Prostate gland (tissue), 2 donors: ENCODE measurements around the gene PLSCR2. TPM values are rescaled to one million over a fixed set of nuclear protein-coding genes. Genes with fewer than 3 reads are reported as not detected.
A peak's percentile ranks its signal among the peaks of the same experiment; 100 is the strongest.

Experiments
- DNase-seq: peaks from one replicate; pipeline ENCODE4 v3.0.0-alpha.2; 2019; ENCODE audit warnings: low spot score
- H3K27ac ChIP-seq, 2 donors: fragments of 200-600 bp; sonication (generic); 2 replicates each; pipeline ENCODE4 v1.5.1; 2017 to 2019
- H3K27me3 ChIP-seq: fragments of 200-600 bp; sonication (generic); replicated peaks from 2 replicates; pipeline ENCODE4 v1.5.1; 2019; ENCODE audit not compliant: insufficient read depth
- H3K36me3 ChIP-seq, 2 donors: fragments of 200-600 bp; sonication (generic); 1 replicate in 1 of 2; 2 replicates in 1 of 2; pipeline versions ENCODE4 v1.5.1 to v1.8.1; 2017 to 2019
- H3K4me1 ChIP-seq: fragments of 200-600 bp; sonication (generic); replicated peaks from 2 replicates; pipeline ENCODE4 v1.5.1; 2019
- H3K4me3 ChIP-seq, 2 donors: fragments of 200-600 bp; sonication (generic); 2 replicates each; pipeline ENCODE4 v1.5.1; 2017 to 2019
- H3K9me3 ChIP-seq: fragments of 200-600 bp; sonication (generic); 2 replicates; pipeline ENCODE4 v1.5.1; 2017
- POLR2A ChIP-seq: fragments of 450-650 bp; IDR thresholded peaks from one replicate; pipeline ENCODE4 v1.6.1; 2016; ENCODE audit warnings: antibody characterized with exemption, mild to moderate bottlenecking
- POLR2AphosphoS5 ChIP-seq: sonication (generic); formaldehyde crosslinking; IDR thresholded peaks from one replicate; pipeline ENCODE4 v1.6.1; 2017; ENCODE audit warnings: antibody characterized with exemption
- whole genome bisulfite sequencing: methylation state at CpG from one replicate; pipeline ENCODE4 v1.1.5; 2018; 5-methylcytosine and 5-hydroxymethylcytosine counted together
- intact Hi-C: fragments of 100-400 bp; cut with DNase I; formaldehyde crosslinking; loops from one replicate; pipeline ENCODE4 v1.14.2; 2022
- total RNA-seq, 2 donors: library from RNA; depleted of rRNA; stranded (reverse); fragments of >200 nt; gene quantifications; one replicate each; pipeline ENCODE4 v1.1.0, GENCODE V29; 2016
- TF ChIP-seq, protein P1 (sequence below), 4 experiments: fragments of 200-600 bp in 2 of 4; fragments of 450-650 bp in 2 of 4; sonication (generic) in 2 of 4; IDR thresholded peaks; 1 replicate in 3 of 4; 2 replicates in 1 of 4; pipeline ENCODE4 v1.5.1; 2016 to 2019; ENCODE audit warnings: antibody characterized with exemption in 4 of 4, mild to moderate bottlenecking in 2 of 4, moderate library complexity in 2 of 4

The PLSCR2 gene
- total RNA-seq, 2 donors from 2014 or later, result 0.51 TPM; not detected in 1

DNA sequence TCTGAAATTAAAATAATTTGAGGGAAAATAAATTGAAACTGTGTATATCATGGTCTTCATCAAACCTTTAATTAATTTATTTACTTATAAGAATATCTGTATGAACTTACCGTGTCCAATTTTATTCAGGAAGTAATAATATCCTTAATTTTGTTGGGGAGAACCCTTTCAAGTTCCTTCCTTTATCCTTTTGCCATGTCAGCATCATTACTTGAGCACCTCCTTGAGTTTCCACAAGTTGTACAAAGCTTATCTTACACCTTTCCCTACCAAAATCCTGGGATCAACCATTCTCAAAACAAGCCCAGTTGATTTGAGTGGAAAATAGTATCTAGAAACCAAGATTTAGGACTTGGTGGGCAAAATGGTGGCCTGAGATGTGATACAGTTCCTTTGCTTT, 37.3 kb downstream of the PLSCR2 start:
- H3K9me3 ChIP-seq, result no peaks in the 10 kb centered on the region
- no peak overlapping the region for H3K4me3 ChIP-seq
- no peaks in the 10 kb centered on the region for H3K27me3 ChIP-seq
- DNase-seq, result no peak
- intact Hi-C loops, result no loop called here
- H3K4me1 ChIP-seq, result no peaks in the 10 kb centered on the region
- WGBS, result 85% methylated on average over 1 of the region's 1 CpG
- TF ChIP-seq POLR2AphosphoS5, result no peak
- TF ChIP-seq POLR2A, result no peak
- TF ChIP-seq, protein P1, sequence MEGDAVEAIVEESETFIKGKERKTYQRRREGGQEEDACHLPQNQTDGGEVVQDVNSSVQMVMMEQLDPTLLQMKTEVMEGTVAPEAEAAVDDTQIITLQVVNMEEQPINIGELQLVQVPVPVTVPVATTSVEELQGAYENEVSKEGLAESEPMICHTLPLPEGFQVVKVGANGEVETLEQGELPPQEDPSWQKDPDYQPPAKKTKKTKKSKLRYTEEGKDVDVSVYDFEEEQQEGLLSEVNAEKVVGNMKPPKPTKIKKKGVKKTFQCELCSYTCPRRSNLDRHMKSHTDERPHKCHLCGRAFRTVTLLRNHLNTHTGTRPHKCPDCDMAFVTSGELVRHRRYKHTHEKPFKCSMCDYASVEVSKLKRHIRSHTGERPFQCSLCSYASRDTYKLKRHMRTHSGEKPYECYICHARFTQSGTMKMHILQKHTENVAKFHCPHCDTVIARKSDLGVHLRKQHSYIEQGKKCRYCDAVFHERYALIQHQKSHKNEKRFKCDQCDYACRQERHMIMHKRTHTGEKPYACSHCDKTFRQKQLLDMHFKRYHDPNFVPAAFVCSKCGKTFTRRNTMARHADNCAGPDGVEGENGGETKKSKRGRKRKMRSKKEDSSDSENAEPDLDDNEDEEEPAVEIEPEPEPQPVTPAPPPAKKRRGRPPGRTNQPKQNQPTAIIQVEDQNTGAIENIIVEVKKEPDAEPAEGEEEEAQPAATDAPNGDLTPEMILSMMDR (IDR thresholded peaks at IDR 0.05), result no peak
- H3K36me3 ChIP-seq, result no peaks in the 10 kb centered on the region
- H3K27ac ChIP-seq, result no peak overlapping the region

DNA sequence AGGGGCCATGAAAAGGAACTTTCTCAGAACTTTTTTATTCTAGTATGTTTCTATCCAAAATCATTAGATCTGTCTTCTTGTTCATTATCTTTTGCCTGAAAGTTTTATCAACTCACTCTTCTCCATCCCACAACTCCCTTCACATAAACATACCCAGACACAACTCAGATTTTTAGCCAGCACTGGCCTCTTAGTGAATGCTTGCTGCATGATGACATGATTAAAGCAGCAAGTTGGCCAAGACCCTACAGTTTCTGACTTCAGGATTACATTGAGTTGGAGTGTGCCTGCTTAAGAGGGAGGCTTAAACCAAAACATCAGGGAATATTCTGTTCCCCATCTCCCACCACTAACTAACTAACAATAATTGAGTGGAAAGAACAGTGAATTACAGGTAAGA, 38.1 kb downstream of the PLSCR2 start:
- DNase-seq, result no peak
- Histone ChIP-seq H3K9me3 (no peaks in the 10 kb centered on the region), H3K36me3 (no peaks in the 10 kb centered on the region), H3K4me1 (no peaks in the 10 kb centered on the region), H3K4me3 (no peak overlapping the region), H3K27ac (no peak overlapping the region), H3K27me3 (no peaks in the 10 kb centered on the region)
- no peak for TF ChIP-seq POLR2AphosphoS5
- TF ChIP-seq, protein P1 (IDR thresholded peaks at IDR 0.05), result no peak
- TF ChIP-seq POLR2A, result no peak
- intact Hi-C loops, result no loop called here

DNA sequence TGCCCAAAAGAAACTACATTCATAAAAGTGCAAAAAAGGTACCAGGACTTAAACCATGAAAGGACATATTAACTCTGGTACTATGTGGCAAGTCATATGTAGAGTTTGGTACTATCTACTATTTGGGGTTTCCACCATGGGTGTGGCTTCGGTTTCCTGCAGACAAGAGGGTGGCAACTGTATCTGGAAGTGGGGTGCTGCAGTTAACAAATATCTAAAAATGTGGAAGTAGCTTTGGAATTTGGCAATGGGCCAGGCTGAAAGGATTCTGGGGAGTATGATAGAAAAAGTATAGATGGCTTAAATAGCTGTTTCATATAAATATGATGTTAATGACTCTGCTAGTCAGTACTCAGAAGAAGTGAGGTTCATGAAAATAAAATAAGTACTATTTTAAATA, 44.0 kb downstream of the PLSCR2 start:
- no peaks in the 10 kb centered on the region for H3K36me3 ChIP-seq
- H3K4me1 ChIP-seq, result no peaks in the 10 kb centered on the region
- no peaks in the 10 kb centered on the region for H3K9me3 ChIP-seq
- no peak for DNase-seq
- intact Hi-C loops, result no loop called here
- 87% methylated on average over 1 of the region's 1 CpG for WGBS
- no peaks in the 10 kb centered on the region for H3K27me3 ChIP-seq
- H3K27ac ChIP-seq, result no peak overlapping the region
- H3K4me3 ChIP-seq, result no peak overlapping the region
- no peak for TF ChIP-seq POLR2A
- no peak for TF ChIP-seq POLR2AphosphoS5
- TF ChIP-seq, protein P1 (IDR thresholded peaks at IDR 0.05), result no peak

DNA sequence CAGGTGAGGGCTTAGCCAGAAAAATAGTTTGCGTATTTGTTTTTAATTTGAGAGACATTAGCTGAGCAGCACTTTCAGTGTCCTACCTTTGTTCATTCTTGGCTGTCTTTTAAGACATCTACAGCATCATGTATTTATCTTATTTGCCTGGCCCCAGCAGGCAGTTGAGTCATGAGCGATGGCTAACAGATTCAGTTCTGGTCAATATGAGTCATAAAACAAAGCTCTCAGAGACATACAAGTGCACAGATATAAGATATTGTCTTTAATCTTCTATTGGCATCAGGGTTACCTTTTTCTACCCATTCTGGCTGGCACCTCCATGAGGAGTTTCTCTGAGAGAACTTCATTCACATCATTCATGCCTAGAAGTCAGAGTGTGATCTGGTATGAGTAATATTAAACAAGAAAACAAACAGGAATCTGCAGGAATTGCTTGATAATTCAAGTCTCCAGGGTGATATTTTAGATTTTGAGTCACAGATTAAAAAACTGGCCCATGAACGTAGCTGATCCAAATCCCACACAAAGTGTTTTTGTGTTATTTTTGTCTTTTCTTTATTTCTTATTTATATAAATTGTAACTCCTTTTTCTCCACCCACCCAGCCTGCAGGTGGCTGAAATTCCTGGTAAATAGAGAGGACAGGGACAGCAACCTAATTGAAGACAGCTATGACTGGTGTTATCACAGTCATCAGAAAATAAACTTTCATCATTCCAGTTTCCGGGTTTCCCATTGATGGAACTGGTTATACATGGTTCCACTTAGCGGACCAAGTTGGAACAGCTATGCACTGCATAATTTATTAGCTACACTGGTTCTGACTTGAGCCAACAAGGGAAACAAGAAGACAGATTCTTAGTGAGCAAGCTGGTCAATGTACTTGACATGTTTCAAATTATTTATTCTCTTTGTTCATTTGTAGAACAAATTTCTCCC, 47.3 kb downstream of the PLSCR2 start:
- intact Hi-C loops, result no loop called here
- H3K27ac ChIP-seq, result no peak overlapping the region
- no peaks in the 10 kb centered on the region for H3K4me1 ChIP-seq
- H3K36me3 ChIP-seq, result no peaks in the 10 kb centered on the region
- WGBS, result 53% methylated on average over 5 of the region's 5 CpGs
- H3K9me3 ChIP-seq, result no peaks in the 10 kb centered on the region
- TF ChIP-seq POLR2AphosphoS5, result peak; percentile 54
- TF ChIP-seq, protein P1 (IDR thresholded peaks at IDR 0.05), result no peak
- no peak overlapping the region for H3K4me3 ChIP-seq
- DNase-seq, result peak; percentile 8
- no peaks in the 10 kb centered on the region for H3K27me3 ChIP-seq

DNA sequence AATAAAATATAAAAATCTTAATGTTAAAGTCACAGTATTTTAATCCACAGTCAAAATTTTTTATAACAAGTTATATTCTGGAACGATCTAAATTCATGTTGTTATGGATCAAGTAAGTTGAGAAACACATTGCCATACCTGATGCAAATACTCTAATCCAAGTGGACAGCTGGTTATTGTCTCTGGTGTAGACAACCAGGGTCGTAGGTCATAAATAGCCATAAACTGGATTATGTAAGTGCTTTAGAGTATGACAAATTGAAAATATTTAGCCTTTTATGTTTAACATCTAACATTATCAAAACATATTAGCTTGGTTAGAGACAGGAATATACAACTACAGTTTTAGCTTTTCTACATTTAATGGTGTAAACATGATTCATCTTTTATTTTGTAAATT, 53.0 kb downstream of the PLSCR2 start:
- no peak overlapping the region for H3K4me3 ChIP-seq
- 90% methylated on average over 2 of the region's 2 CpGs for WGBS
- no peak overlapping the region for H3K27ac ChIP-seq
- H3K4me1 ChIP-seq, result no peaks in the 10 kb centered on the region
- H3K27me3 ChIP-seq, result no peaks in the 10 kb centered on the region
- TF ChIP-seq POLR2AphosphoS5 (no peak), POLR2A (no peak)
- TF ChIP-seq, protein P1 (IDR thresholded peaks at IDR 0.05), result no peak
- intact Hi-C loops, result no loop called here
- H3K36me3 ChIP-seq, result no peaks in the 10 kb centered on the region
- DNase-seq, result no peak
- H3K9me3 ChIP-seq, result no peaks in the 10 kb centered on the region
